GM18868 (cell line): ENCODE measurements around the gene ABCB11.
A peak's percentile ranks its signal among the peaks of the same experiment; 100 is the strongest.

Experiments used
- ATAC-seq: cut with Tn5 transposase; IDR thresholded peaks from one replicate; pipeline ENCODE4 v1.9.1; 2021; ENCODE audit warnings: mild to moderate bottlenecking, moderate library complexity; ENCODE audit not compliant: unreplicated experiment

Gene ABCB11

GRCh38 chr2:169010633-169011460, 20.3 kb downstream of the ABCB11 start:
- ATAC-seq = no peak

- ATAC-seq = peak; percentile 84
Measured at GRCh38 chr2:169009865-169010579, 21.1 kb downstream of the ABCB11 start.

GRCh38 chr2:169007941-169008340, 23.2 kb downstream of the ABCB11 start:
- no peak for ATAC-seq

GRCh38 chr2:169007356-169007755, 23.8 kb downstream of the ABCB11 start:
- no peak for ATAC-seq

GRCh38 chr2:169006665-169007064, 24.5 kb downstream of the ABCB11 start:
- no peak for ATAC-seq

GRCh38 chr2:169005994-169006393, 25.1 kb downstream of the ABCB11 start:
- no peak for ATAC-seq

GRCh38 chr2:169005080-169005598, 26.0 kb downstream of the ABCB11 start:
- no peak for ATAC-seq

GRCh38 chr2:169002161-169002738, 28.9 kb downstream of the ABCB11 start:
- ATAC-seq = no peak

- no peak for ATAC-seq
Measured at GRCh38 chr2:169001116-169001815, 29.9 kb downstream of the ABCB11 start.

GRCh38 chr2:168999668-169000213, 31.4 kb downstream of the ABCB11 start:
- ATAC-seq = no peak

GRCh38 chr2:168998609-168999211, 32.4 kb downstream of the ABCB11 start:
- ATAC-seq = no peak

- no peak for ATAC-seq
Measured at GRCh38 chr2:168997794-168998193, 33.3 kb downstream of the ABCB11 start.

GRCh38 chr2:168997118-168997521, 34.0 kb downstream of the ABCB11 start:
- ATAC-seq = no peak

GRCh38 chr2:168995744-168996143, 35.4 kb downstream of the ABCB11 start:
- ATAC-seq = no peak

GRCh38 chr2:168993538-168993937, 37.6 kb downstream of the ABCB11 start:
- ATAC-seq = no peak

GRCh38 chr2:168992591-168993349, 38.4 kb downstream of the ABCB11 start:
- ATAC-seq = no peak

- no peak for ATAC-seq
Measured at GRCh38 chr2:168992026-168992425, 39.1 kb downstream of the ABCB11 start.

GRCh38 chr2:168988755-168989154, 42.4 kb downstream of the ABCB11 start:
- no peak for ATAC-seq

- ATAC-seq = no peak
Measured at GRCh38 chr2:168986398-168986943, 44.7 kb downstream of the ABCB11 start.
